ENCODE measurements around the gene AKAP9. TPM values are rescaled to one million over a fixed set of nuclear protein-coding genes. Genes with fewer than 3 reads are reported as not detected.

The AKAP9 gene
- total RNA-seq, 4 donors from 2014 or later, result 91.1 to 150 (median 124) TPM

DNA sequence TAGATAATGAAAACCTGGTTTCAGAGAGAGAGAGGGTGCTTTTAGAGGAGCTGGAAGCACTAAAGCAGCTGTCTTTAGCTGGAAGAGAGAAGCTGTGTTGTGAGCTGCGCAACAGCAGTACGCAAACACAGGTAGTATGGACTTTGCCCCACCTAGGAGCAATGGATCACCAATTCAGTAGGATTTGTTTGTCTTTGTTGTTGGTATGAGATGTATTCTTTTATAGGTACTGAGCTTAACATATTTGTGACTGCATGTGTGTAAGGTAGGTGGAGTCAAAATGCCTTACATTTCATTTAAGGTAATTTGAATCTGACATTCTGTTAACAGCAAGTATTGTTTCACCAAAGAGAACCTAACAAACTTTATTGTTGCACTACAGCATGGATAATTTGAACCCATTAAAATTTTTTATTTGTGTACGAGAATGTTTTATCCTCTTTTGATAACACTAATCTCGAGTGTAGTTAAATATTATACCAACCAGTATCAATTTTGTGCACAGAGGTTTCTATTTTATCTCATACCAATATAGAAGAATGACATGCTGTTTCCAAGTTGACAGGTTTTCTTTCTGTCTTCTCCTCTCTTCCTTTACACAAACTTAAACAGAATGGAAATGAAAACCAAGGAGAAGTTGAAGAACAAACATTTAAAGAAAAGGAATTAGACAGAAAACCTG, 101.5 kb downstream of the AKAP9 start:
- peaks cover 10 to 18% of the 10 kb centered on the region in 2 donors for H3K36me3 ChIP-seq
- H3K4me3 ChIP-seq (replicated peaks in 1 of 3), result no peak overlapping the region
- whole genome bisulfite sequencing, 2 donors, result 80 to 97% methylated on average over 4 of the region's 4 CpGs
- H3K27ac ChIP-seq, result no peak overlapping the region
- DNase-seq, result no peak
- peaks cover 0 to 3% of the 10 kb centered on the region in 2 donors for H3K4me1 ChIP-seq
- H3K27me3 ChIP-seq, result no peaks in the 10 kb centered on the region
- no peaks in the 10 kb centered on the region for H3K9me3 ChIP-seq
- TF ChIP-seq, protein P1, sequence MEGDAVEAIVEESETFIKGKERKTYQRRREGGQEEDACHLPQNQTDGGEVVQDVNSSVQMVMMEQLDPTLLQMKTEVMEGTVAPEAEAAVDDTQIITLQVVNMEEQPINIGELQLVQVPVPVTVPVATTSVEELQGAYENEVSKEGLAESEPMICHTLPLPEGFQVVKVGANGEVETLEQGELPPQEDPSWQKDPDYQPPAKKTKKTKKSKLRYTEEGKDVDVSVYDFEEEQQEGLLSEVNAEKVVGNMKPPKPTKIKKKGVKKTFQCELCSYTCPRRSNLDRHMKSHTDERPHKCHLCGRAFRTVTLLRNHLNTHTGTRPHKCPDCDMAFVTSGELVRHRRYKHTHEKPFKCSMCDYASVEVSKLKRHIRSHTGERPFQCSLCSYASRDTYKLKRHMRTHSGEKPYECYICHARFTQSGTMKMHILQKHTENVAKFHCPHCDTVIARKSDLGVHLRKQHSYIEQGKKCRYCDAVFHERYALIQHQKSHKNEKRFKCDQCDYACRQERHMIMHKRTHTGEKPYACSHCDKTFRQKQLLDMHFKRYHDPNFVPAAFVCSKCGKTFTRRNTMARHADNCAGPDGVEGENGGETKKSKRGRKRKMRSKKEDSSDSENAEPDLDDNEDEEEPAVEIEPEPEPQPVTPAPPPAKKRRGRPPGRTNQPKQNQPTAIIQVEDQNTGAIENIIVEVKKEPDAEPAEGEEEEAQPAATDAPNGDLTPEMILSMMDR (IDR thresholded peaks at IDR 0.05), result no peak
- no peak for TF ChIP-seq POLR2A (IDR thresholded peaks at IDR 0.05)
- intact Hi-C loops (cut with DNase I), result no loop called here

- Histone ChIP-seq H3K4me3 (replicated peaks in 1 of 3) (no peak overlapping the region), H3K4me1 (peaks cover 0 to 3% of the 10 kb centered on the region in 2 donors), H3K27ac (peak overlapping the region in 1 of 3 donors; percentile 36), H3K9me3 (no peaks in the 10 kb centered on the region), H3K27me3 (no peaks in the 10 kb centered on the region), H3K36me3 (peaks cover 12 to 20% of the 10 kb centered on the region in 2 donors)
- DNase-seq, result no peak
- TF ChIP-seq, protein P1 (IDR thresholded peaks at IDR 0.05), result no peak
- no peak for TF ChIP-seq POLR2A (IDR thresholded peaks at IDR 0.05)
- intact Hi-C loops (cut with DNase I), result no loop called here
- WGBS, 2 donors, result 96 to 97% methylated on average over 2 of the region's 2 CpGs
These were observed 102.4 kb downstream of the AKAP9 start for GRCh38 chr7:92043098-92043497.

GRCh38 chr7:92043637-92044036, 103.0 kb downstream of the AKAP9 start:
- Histone ChIP-seq H3K9me3 (no peaks in the 10 kb centered on the region), H3K27me3 (no peaks in the 10 kb centered on the region), H3K4me1 (peaks cover 0 to 3% of the 10 kb centered on the region in 2 donors), H3K27ac (peak overlapping the region in 2 of 3 donors; percentile 36), H3K4me3 (replicated peaks in 1 of 3) (no peak overlapping the region), H3K36me3 (peaks cover 8 to 23% of the 10 kb centered on the region in 2 donors)
- DNase-seq, result no peak
- WGBS, 2 donors, result 77 to 78% methylated on average over 2 of the region's 2 CpGs
- no peak for TF ChIP-seq POLR2A (IDR thresholded peaks at IDR 0.05)
- TF ChIP-seq, protein P1 (IDR thresholded peaks at IDR 0.05), result no peak
- intact Hi-C loops (cut with DNase I), result no loop called here

DNA sequence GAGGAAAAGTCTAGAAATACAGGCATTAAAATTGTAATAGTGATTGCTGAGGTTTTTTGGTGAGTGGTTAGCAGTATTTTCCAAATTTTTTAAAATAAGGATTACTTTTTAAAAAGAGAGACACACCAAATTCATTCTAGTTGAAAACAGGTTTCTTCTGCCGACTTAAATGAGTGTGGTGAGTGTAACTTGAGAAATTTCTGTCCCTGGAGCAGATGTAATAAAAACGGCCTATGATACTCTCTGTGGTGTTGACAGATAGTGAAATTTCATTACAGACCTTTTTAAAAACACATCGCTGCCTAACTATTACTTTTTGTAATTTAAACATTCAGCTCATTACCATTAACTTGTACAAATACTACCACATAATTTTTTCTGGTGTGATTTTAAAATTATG, 103.5 kb downstream of the AKAP9 start:
- H3K4me3 ChIP-seq (replicated peaks in 1 of 3), result no peak overlapping the region
- 58 to 77% methylated on average over 3 of the region's 3 CpGs for WGBS, 2 donors
- peaks cover 0 to 3% of the 10 kb centered on the region in 2 donors for H3K4me1 ChIP-seq
- H3K9me3 ChIP-seq, result no peaks in the 10 kb centered on the region
- H3K27me3 ChIP-seq, result no peaks in the 10 kb centered on the region
- intact Hi-C loops (cut with DNase I), result no loop called here
- no peak for TF ChIP-seq POLR2A (IDR thresholded peaks at IDR 0.05)
- TF ChIP-seq, protein P1 (IDR thresholded peaks at IDR 0.05), result no peak
- no peak for DNase-seq
- peak overlapping the region in 2 of 3 donors; percentile 36 for H3K27ac ChIP-seq
- H3K36me3 ChIP-seq, result peaks cover 4 to 20% of the 10 kb centered on the region in 2 donors

- WGBS, 2 donors, result 77 to 83% methylated on average over 1 of the region's 1 CpG
- H3K9me3 ChIP-seq, result no peaks in the 10 kb centered on the region
- no peaks in the 10 kb centered on the region for H3K27me3 ChIP-seq
- peak overlapping the region in 2 of 3 donors; percentile 46 to 50 for H3K27ac ChIP-seq
- intact Hi-C loops (cut with DNase I), result no loop called here
- H3K36me3 ChIP-seq, result peaks cover 9 to 20% of the 10 kb centered on the region in 2 donors
- H3K4me1 ChIP-seq, result peaks cover 0 to 3% of the 10 kb centered on the region in 2 donors
- TF ChIP-seq, protein P1 (IDR thresholded peaks at IDR 0.05), result no peak
- TF ChIP-seq POLR2A (IDR thresholded peaks at IDR 0.05), result no peak
- peak in 1 of 2 donors; percentile 3 for DNase-seq
- no peak overlapping the region for H3K4me3 ChIP-seq (replicated peaks in 1 of 3)
These were observed 104.3 kb downstream of the AKAP9 start for GRCh38 chr7:92044940-92045339.
